Posterior cingulate gyrus (tissue), 11 donors: ENCODE data around the gene CFAP92.

Source experiments
- DNase-seq, 10 donors: peaks; one replicate each; pipeline versions ENCODE4 v3.0.0 to v3.0.0-alpha.2; 2020 to 2021; ENCODE audit warnings: mixed read lengths in 3 of 10
- intact Hi-C: fragments of 100-400 bp; cut with DNase I; formaldehyde crosslinking; loops from one replicate; pipeline ENCODE4 v1.15.1; 2023

The CFAP92 gene

GRCh38 chr3:129007792-129008191 is 13.9 kb upstream of the CFAP92 start:
- peak in 1 of 10 donors; percentile 28 for DNase-seq
- intact Hi-C loops, result no loop called here

GRCh38 chr3:129006864-129007263 is 13.0 kb upstream of the CFAP92 start:
- DNase-seq, result peak in 1 of 10 donors; percentile 28
- intact Hi-C loops, result no loop called here

- intact Hi-C loops, result no loop called here
- peak in 1 of 10 donors; percentile 74 for DNase-seq
Measured at GRCh38 chr3:129005526-129006303, 11.8 kb upstream of the CFAP92 start.

GRCh38 chr3:129004639-129005295 is 10.9 kb upstream of the CFAP92 start:
- intact Hi-C loops, result no loop called here
- peak in 1 of 10 donors; percentile 46 for DNase-seq

- peak in 3 of 10 donors; percentile 28 to 88 (median 68) for DNase-seq
- intact Hi-C loops, result no loop called here
Measured at GRCh38 chr3:129003578-129004112, 9.8 kb upstream of the CFAP92 start.

GRCh38 chr3:129002573-129003569 is 9.0 kb upstream of the CFAP92 start:
- peak in 1 of 10 donors; percentile 43 for DNase-seq
- intact Hi-C loops, result no loop called here

GRCh38 chr3:129001806-129002572 is 8.1 kb upstream of the CFAP92 start:
- peak in 3 of 10 donors; percentile 45 to 87 (median 77) for DNase-seq
- intact Hi-C loops, result no loop called here

GRCh38 chr3:129001101-129001805 is 7.4 kb upstream of the CFAP92 start, which contains the start of gene EFCC1:
EFCC1 (plus strand) TSS chr3:129001304; CDS start chr3:129001629, 325 bp downstream.
- intact Hi-C loops, result no loop called here
- peak in 5 of 10 donors; percentile 13 to 85 (median 37) for DNase-seq

- intact Hi-C loops, result no loop called here
- no peak for DNase-seq
Measured at GRCh38 chr3:129000742-129001100, 6.8 kb upstream of the CFAP92 start.

- DNase-seq, result no peak
- intact Hi-C loops, result no loop called here
Measured at GRCh38 chr3:128999102-128999501, 5.2 kb upstream of the CFAP92 start.

- intact Hi-C loops, result no loop called here
- DNase-seq, result no peak
Measured at GRCh38 chr3:128998561-128998960, 4.7 kb upstream of the CFAP92 start.

GRCh38 chr3:128997486-128998133 is 3.7 kb upstream of the CFAP92 start:
- intact Hi-C loops, result no loop called here

GRCh38 chr3:128996726-128997125 is 2.9 kb upstream of the CFAP92 start:
- intact Hi-C loops, result no loop called here
- DNase-seq, result no peak

More at GRCh38 chr3:128997486-128998133, 3.7 kb upstream of the CFAP92 start:
- DNase-seq, result no peak

GRCh38 chr3:128996200-128996599 is 2.3 kb upstream of the CFAP92 start:
- intact Hi-C loops, result no loop called here

GRCh38 chr3:128995737-128996136 is 1.9 kb upstream of the CFAP92 start:
- peak in 1 of 10 donors; percentile 3 for DNase-seq
- intact Hi-C loops, result no loop called here

More at GRCh38 chr3:128996200-128996599, 2.3 kb upstream of the CFAP92 start:
- peak in 1 of 10 donors; percentile 27 for DNase-seq

GRCh38 chr3:128994581-128995546 is 988 bp upstream of the CFAP92 start:
- intact Hi-C loops, result no loop called here

GRCh38 chr3:128994173-128994512 is 267 bp upstream of the CFAP92 start:
- no peak for DNase-seq
- intact Hi-C loops, result no loop called here

More at GRCh38 chr3:128994581-128995546, 988 bp upstream of the CFAP92 start:
- DNase-seq, result peak in 1 of 10 donors; percentile 63
